Small intestine (tissue), 7 donors: ENCODE measurements around the gene PKD1. TPM values are rescaled to one million over a fixed set of nuclear protein-coding genes. Genes with fewer than 3 reads are reported as not detected.

Experiments
- DNase-seq, 2 donors: peaks; one replicate each; pipeline versions ENCODE4 v3.0.0 to v3.0.0-alpha.2; 2013
- FAIRE-seq: peaks from 2 replicates; lab custom pipeline; 2012; peaks lifted over from hg19 to GRCh38; lab: Jason Lieb, UNC
- H3K27ac ChIP-seq, 3 donors: one replicate each; pipeline ENCODE4 v1.5.1; 2013; ENCODE audit warnings: low read length in 2 of 3, mild to moderate bottlenecking in 2 of 3, control low read depth in 1 of 3, inconsistent platforms in 1 of 3, low read depth in 1 of 3, moderate library complexity in 1 of 3
- H3K27me3 ChIP-seq, 3 donors: one replicate each; pipeline ENCODE4 v1.6.1; 2013; ENCODE audit warnings: low read length in 3 of 3, inconsistent platforms in 1 of 3; ENCODE audit not compliant: control insufficient read depth in 3 of 3, insufficient read depth in 3 of 3
- H3K36me3 ChIP-seq, 3 donors: one replicate each; pipeline ENCODE4 v1.6.1; 2013; ENCODE audit warnings: low read length in 3 of 3, inconsistent platforms in 1 of 3, low read depth in 1 of 3, mild to moderate bottlenecking in 1 of 3, moderate library complexity in 1 of 3; ENCODE audit not compliant: control insufficient read depth in 3 of 3, insufficient read depth in 2 of 3
- H3K4me1 ChIP-seq, 3 donors: one replicate each; pipeline ENCODE4 v1.6.1; 2013; ENCODE audit warnings: low read length in 2 of 3, inconsistent platforms in 1 of 3, low read depth in 1 of 3, mild to moderate bottlenecking in 1 of 3, moderate library complexity in 1 of 3; ENCODE audit not compliant: control insufficient read depth in 3 of 3, insufficient read depth in 2 of 3
- H3K4me3 ChIP-seq, 3 donors: one replicate each; pipeline ENCODE4 v1.5.1; 2013; ENCODE audit warnings: low read length in 3 of 3, control low read depth in 1 of 3, inconsistent platforms in 1 of 3, low read depth in 1 of 3, mild to moderate bottlenecking in 1 of 3, moderate library complexity in 1 of 3
- H3K9me3 ChIP-seq, 2 donors: one replicate each; pipeline ENCODE4 v1.6.1; 2013; ENCODE audit warnings: low read depth in 1 of 2, low read length in 1 of 2; ENCODE audit not compliant: control insufficient read depth in 2 of 2, insufficient read depth in 1 of 2
- WGBS, 3 donors: extraction: QIAGEN DNeasy Blood & Tissue Kit; methylation state at CpG; one replicate each; pipeline ENCODE4 v1.1.7; 2013; 5-methylcytosine and 5-hydroxymethylcytosine counted together
- polyA plus RNA-seq, 4 donors: library from polyadenylated mRNA; stranded (reverse) in 3 of 4; unstranded in 1 of 4; fragments of 200-250 nt in 3 of 4; fragments of 120-200 nt in 1 of 4; gene quantifications; one replicate each; pipeline versions ENCODE4 v1.2.1 to v1.2.3, GENCODE V29; 2013
- donor health status: healthy with polysubstance abuse.
- donor health status: control.
- donor health status: control.
- donor health status: Bipolar disorder and iron deficiency.
- donor health status: healthy.

Gene PKD1
- polyA plus RNA-seq, 4 donors = 10.5 to 42.2 (median 26.7) TPM

GRCh38 chr16:2064368-2064945 lies 71.2 kb downstream of the PKD1 start:
- WGBS, 3 donors = 86 to 91% (median 90%) methylated on average over 16 of the region's 16 CpGs
- H3K27me3 ChIP-seq = no peaks in the 10 kb centered on the region
- H3K4me3 ChIP-seq = no peak overlapping the region
- H3K4me1 ChIP-seq = no peaks in the 10 kb centered on the region
- no peaks in the 10 kb centered on the region for H3K9me3 ChIP-seq
- H3K27ac ChIP-seq = no peak overlapping the region
- no peak for FAIRE-seq
- no peak for DNase-seq
- peaks cover 9 to 90% (median 9%) of the 10 kb centered on the region in 3 donors for H3K36me3 ChIP-seq

GRCh38 chr16:2063861-2064260 lies 71.8 kb downstream of the PKD1 start:
- H3K27ac ChIP-seq = no peak overlapping the region
- FAIRE-seq (no peak), DNase-seq (no peak)
- 92 to 95% (median 93%) methylated on average over 25 of the region's 25 CpGs for WGBS, 3 donors
- H3K36me3 ChIP-seq = peaks cover 9 to 89% (median 10%) of the 10 kb centered on the region in 3 donors
- no peaks in the 10 kb centered on the region for H3K4me1 ChIP-seq
- H3K27me3 ChIP-seq = no peaks in the 10 kb centered on the region
- no peaks in the 10 kb centered on the region for H3K9me3 ChIP-seq
- H3K4me3 ChIP-seq = no peak overlapping the region

- no peak for DNase-seq
- Histone ChIP-seq H3K4me1 (no peaks in the 10 kb centered on the region), H3K27me3 (no peaks in the 10 kb centered on the region), H3K36me3 (peaks cover 13 to 91% (median 13%) of the 10 kb centered on the region in 3 donors), H3K9me3 (no peaks in the 10 kb centered on the region), H3K27ac (no peak overlapping the region), H3K4me3 (no peak overlapping the region)
- no peak for FAIRE-seq
- 95 to 97% (median 95%) methylated on average over 21 to 28 of the region's 28 CpGs for WGBS, 3 donors
These were observed 72.9 kb downstream of the PKD1 start for GRCh38 chr16:2062801-2063200.

GRCh38 chr16:2061526-2061925 lies 74.2 kb downstream of the PKD1 start:
- Histone ChIP-seq H3K27me3 (no peaks in the 10 kb centered on the region), H3K9me3 (no peaks in the 10 kb centered on the region), H3K4me3 (no peak overlapping the region), H3K27ac (no peak overlapping the region), H3K4me1 (no peaks in the 10 kb centered on the region), H3K36me3 (peaks cover 12 to 91% (median 13%) of the 10 kb centered on the region in 3 donors)
- no peak for DNase-seq
- WGBS, 3 donors = 93% methylated on average over 12 to 13 of the region's 13 CpGs
- no peak for FAIRE-seq

- FAIRE-seq = no peak
- H3K4me1 ChIP-seq = no peaks in the 10 kb centered on the region
- no peak overlapping the region for H3K27ac ChIP-seq
- 96% methylated on average over 18 of the region's 18 CpGs for WGBS, 3 donors
- no peaks in the 10 kb centered on the region for H3K27me3 ChIP-seq
- H3K36me3 ChIP-seq = peaks cover 9 to 91% (median 13%) of the 10 kb centered on the region in 3 donors
- H3K4me3 ChIP-seq = no peak overlapping the region
- H3K9me3 ChIP-seq = no peaks in the 10 kb centered on the region
- no peak for DNase-seq
These were observed 74.7 kb downstream of the PKD1 start for GRCh38 chr16:2061023-2061422.

GRCh38 chr16:2060346-2060745 lies 75.4 kb downstream of the PKD1 start:
- Histone ChIP-seq H3K27me3 (no peaks in the 10 kb centered on the region), H3K9me3 (no peaks in the 10 kb centered on the region), H3K4me1 (no peaks in the 10 kb centered on the region), H3K27ac (no peak overlapping the region), H3K36me3 (peaks cover 5 to 87% (median 9%) of the 10 kb centered on the region in 3 donors), H3K4me3 (no peak overlapping the region)
- DNase-seq (no peak), FAIRE-seq (no peak)
- WGBS, 3 donors = 86 to 92% (median 88%) methylated on average over 17 of the region's 17 CpGs

- peaks cover 3 to 91% (median 12%) of the 10 kb centered on the region in 3 donors for H3K36me3 ChIP-seq
- no peaks in the 10 kb centered on the region for H3K4me1 ChIP-seq
- DNase-seq = no peak
- WGBS, 3 donors = 95 to 98% (median 97%) methylated on average over 10 of the region's 10 CpGs
- no peak for FAIRE-seq
- H3K27ac ChIP-seq = no peak overlapping the region
- H3K4me3 ChIP-seq = no peak overlapping the region
- H3K27me3 ChIP-seq = no peaks in the 10 kb centered on the region
- no peaks in the 10 kb centered on the region for H3K9me3 ChIP-seq
These were observed 76.8 kb downstream of the PKD1 start for GRCh38 chr16:2058872-2059271.

GRCh38 chr16:2058420-2058819 lies 77.3 kb downstream of the PKD1 start:
- no peaks in the 10 kb centered on the region for H3K9me3 ChIP-seq
- FAIRE-seq (no peak), DNase-seq (no peak)
- H3K27ac ChIP-seq = no peak overlapping the region
- H3K4me3 ChIP-seq = no peak overlapping the region
- peaks cover 3 to 91% (median 15%) of the 10 kb centered on the region in 3 donors for H3K36me3 ChIP-seq
- 87 to 91% (median 91%) methylated on average over 13 of the region's 13 CpGs for WGBS, 3 donors
- H3K4me1 ChIP-seq = no peaks in the 10 kb centered on the region
- no peaks in the 10 kb centered on the region for H3K27me3 ChIP-seq

GRCh38 chr16:2057438-2057837 lies 78.3 kb downstream of the PKD1 start:
- Histone ChIP-seq H3K9me3 (no peaks in the 10 kb centered on the region), H3K36me3 (peaks cover 3 to 91% (median 17%) of the 10 kb centered on the region in 3 donors), H3K27me3 (no peaks in the 10 kb centered on the region), H3K4me3 (no peak overlapping the region), H3K4me1 (no peaks in the 10 kb centered on the region), H3K27ac (no peak overlapping the region)
- DNase-seq (no peak), FAIRE-seq (no peak)
- 91 to 95% (median 95%) methylated on average over 9 to 10 of the region's 10 CpGs for WGBS, 3 donors
